ENCODE measurements around the gene SLC33A1.

DNA sequence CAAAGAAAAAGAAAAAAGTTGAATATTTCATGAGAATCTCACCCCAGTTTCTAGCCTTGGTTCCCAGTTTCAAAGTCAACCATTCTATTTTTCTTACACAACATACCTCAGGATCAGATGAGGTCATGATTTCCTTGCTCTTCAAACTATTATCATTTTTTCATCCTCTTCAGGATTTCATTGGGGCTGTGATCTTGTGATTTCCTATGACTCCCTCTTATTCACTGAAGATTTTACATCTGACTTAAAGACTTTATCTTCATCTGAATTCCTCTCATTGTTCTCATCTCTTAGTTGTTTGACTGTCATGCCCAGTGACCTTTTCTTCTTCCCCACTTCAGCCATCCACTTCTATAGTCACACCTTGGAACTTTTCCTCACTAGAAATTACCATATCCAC lies 45.0 kb downstream of the SLC33A1 start:
- TF ChIP-seq, protein P1, sequence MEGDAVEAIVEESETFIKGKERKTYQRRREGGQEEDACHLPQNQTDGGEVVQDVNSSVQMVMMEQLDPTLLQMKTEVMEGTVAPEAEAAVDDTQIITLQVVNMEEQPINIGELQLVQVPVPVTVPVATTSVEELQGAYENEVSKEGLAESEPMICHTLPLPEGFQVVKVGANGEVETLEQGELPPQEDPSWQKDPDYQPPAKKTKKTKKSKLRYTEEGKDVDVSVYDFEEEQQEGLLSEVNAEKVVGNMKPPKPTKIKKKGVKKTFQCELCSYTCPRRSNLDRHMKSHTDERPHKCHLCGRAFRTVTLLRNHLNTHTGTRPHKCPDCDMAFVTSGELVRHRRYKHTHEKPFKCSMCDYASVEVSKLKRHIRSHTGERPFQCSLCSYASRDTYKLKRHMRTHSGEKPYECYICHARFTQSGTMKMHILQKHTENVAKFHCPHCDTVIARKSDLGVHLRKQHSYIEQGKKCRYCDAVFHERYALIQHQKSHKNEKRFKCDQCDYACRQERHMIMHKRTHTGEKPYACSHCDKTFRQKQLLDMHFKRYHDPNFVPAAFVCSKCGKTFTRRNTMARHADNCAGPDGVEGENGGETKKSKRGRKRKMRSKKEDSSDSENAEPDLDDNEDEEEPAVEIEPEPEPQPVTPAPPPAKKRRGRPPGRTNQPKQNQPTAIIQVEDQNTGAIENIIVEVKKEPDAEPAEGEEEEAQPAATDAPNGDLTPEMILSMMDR (IDR thresholded peaks at IDR 0.05; ENCODE audit: low read depth, low read length), result no peak
- TF ChIP-seq EZH2phosphoT487 (IDR thresholded peaks at IDR 0.05; ENCODE audit: low read depth), result no peak
